BE2C (cell line): ENCODE results near the gene KIAA1958.

Experiments
- DNase-seq: peaks from one replicate; pipeline ENCODE4 v3.0.0-alpha.2; 2020
- H3K27me3 ChIP-seq: fragments of 250-450 bp; sonication (Bioruptor Pico); 2 replicates; pipeline ENCODE4 v1.5.1; 2020; ENCODE audit warnings: mild to moderate bottlenecking
- H3K36me3 ChIP-seq: fragments of 250-450 bp; sonication (Bioruptor Pico); 2 replicates; pipeline ENCODE4 v1.5.1; 2020; ENCODE audit warnings: mild to moderate bottlenecking
- H3K4me1 ChIP-seq: fragments of 250-450 bp; sonication (Bioruptor Pico); 2 replicates; pipeline ENCODE4 v1.5.1; 2020
- H3K4me3 ChIP-seq: 2 replicates; pipeline ENCODE4 v1.5.1; 2011; ENCODE audit warnings: low read depth, low read length
- H3K9me3 ChIP-seq: fragments of 250-450 bp; sonication (Bioruptor Pico); 2 replicates; pipeline ENCODE4 v1.5.1; 2020
- TF ChIP-seq, protein P1 (sequence below): IDR thresholded peaks from 2 replicates; pipeline ENCODE4 v1.5.1; 2012; ENCODE audit warnings: mild to moderate bottlenecking, low read depth, low read length

KIAA1958 gene

DNA sequence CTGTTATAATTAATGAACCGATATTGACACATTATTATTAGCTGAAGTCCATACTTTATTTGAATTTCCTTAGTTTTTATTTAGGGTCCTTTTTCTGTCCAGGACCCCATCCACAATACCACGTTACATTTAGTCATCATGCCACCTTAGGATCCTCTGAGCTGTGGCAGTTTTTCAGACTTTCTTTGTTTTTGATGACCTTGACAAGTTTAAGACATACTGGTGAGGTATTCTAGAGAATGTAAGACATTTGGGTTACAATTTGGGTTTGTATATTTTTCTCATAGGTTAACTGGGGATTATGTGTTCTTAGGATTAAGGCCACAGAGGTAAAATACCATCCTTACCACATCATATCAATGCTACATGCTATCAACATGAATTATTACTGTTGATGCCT is 42.7 kb downstream of the KIAA1958 start:
- Histone ChIP-seq H3K27me3 (no peaks in the 10 kb centered on the region), H3K4me3 (no peak overlapping the region), H3K9me3 (no peaks in the 10 kb centered on the region), H3K36me3 (no peaks in the 10 kb centered on the region), H3K4me1 (no peaks in the 10 kb centered on the region)
- TF ChIP-seq, protein P1, sequence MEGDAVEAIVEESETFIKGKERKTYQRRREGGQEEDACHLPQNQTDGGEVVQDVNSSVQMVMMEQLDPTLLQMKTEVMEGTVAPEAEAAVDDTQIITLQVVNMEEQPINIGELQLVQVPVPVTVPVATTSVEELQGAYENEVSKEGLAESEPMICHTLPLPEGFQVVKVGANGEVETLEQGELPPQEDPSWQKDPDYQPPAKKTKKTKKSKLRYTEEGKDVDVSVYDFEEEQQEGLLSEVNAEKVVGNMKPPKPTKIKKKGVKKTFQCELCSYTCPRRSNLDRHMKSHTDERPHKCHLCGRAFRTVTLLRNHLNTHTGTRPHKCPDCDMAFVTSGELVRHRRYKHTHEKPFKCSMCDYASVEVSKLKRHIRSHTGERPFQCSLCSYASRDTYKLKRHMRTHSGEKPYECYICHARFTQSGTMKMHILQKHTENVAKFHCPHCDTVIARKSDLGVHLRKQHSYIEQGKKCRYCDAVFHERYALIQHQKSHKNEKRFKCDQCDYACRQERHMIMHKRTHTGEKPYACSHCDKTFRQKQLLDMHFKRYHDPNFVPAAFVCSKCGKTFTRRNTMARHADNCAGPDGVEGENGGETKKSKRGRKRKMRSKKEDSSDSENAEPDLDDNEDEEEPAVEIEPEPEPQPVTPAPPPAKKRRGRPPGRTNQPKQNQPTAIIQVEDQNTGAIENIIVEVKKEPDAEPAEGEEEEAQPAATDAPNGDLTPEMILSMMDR, result no peak
- DNase-seq, result no peak

DNA sequence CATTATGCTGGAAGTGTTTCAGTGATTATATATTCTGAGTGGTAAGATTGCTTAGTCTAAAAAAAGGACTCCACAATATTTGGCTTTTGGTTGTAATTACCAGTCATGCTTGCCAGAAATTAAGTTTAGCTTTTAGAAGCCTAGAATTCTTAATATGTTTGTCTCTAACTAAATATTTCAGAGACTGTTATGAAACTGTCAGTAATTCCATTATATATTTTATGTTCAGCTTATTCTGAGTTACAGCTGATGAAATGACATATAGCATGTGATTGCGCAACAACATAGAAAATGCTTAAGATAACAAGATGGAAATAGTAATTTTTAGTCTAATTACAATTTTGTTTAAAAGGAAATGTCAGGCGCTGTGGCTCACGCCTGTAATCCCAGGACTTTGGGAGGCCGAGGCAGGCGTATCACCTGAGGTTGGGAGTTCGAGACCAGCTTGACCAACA is 44.2 kb downstream of the KIAA1958 start:
- no peak for DNase-seq
- Histone ChIP-seq H3K4me3 (no peak overlapping the region), H3K4me1 (no peaks in the 10 kb centered on the region), H3K9me3 (no peaks in the 10 kb centered on the region), H3K27me3 (no peaks in the 10 kb centered on the region), H3K36me3 (peaks cover 2% of the 10 kb centered on the region; the same call in 1 of the 2 replicates)
- TF ChIP-seq, protein P1, result no peak

DNA sequence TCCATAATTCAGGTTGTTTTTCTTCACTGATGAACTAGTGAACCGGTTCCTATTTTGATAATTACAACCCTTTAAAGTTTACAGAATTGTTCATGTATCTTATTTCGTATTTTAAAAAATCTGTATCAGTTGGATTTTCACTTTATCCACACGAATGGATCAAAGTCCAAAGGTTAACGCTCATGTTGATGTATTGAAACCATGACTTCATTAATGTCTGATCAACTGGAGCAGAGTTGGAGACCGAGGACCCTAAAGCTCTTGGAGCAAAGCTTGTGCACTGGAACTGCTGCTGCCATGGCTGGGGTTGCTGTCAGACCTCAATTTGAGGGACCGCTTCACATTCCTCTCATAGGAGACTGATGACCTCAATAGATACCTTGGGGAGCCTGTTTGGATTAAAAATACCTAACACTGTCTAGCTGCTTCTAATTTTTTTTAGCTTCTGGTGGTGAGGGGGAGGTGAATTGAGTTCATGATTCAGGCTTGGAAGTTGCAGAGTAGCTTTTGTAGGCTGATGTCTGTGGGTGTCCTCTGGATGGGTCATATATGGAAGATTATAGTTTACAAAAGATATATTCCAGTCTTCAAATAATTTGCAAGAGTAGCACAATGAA is 45.1 kb downstream of the KIAA1958 start:
- Histone ChIP-seq H3K36me3 (peaks cover 2% of the 10 kb centered on the region; the same call in 1 of the 2 replicates), H3K4me1 (no peaks in the 10 kb centered on the region), H3K4me3 (no peak overlapping the region), H3K27me3 (no peaks in the 10 kb centered on the region), H3K9me3 (no peaks in the 10 kb centered on the region)
- DNase-seq, result no peak
- TF ChIP-seq, protein P1, result no peak

DNA sequence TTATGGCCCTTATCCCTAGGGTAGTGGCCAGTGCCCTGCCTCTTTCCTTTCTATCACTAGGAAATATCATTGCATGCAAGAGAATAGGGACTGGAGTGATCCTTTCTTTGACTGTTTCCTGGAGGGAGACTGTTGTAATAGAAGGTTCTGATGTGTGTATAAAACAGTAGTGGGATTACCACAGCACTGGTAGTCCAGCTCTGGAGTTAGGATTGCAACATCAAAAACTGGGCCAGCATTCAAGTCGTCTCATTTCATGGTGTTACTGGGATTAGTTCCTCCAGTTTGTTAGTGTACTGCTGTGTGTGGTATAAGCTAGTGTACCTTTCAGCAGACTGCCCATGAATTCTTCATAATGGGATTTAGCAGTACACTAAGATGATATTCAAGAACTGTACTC is 45.8 kb downstream of the KIAA1958 start:
- no peak for DNase-seq
- H3K36me3 ChIP-seq, result peaks cover 2% of the 10 kb centered on the region; the same call in 1 of the 2 replicates
- TF ChIP-seq, protein P1, result no peak

DNA sequence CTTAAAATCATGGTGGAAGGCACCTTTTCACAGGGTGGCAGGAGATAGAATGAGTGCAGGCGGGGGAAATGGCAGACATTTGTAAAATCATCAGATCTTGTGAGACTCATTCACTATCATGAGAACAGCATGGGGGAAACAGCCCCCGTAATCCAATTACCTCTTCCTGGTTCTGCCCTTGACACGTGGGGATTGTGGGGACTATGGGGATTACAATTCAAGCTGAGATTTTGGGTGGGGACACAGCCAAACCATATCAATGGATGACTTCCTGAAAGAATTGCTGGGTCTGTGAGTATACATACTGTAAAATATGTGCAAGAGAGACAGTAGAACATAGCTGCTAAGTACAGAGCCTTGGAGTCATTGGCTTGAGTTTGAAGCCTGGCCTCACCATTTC is 47.0 kb downstream of the KIAA1958 start:
- no peak for DNase-seq
- Histone ChIP-seq H3K9me3 (no peaks in the 10 kb centered on the region), H3K36me3 (peaks cover 2% of the 10 kb centered on the region; the same call in 1 of the 2 replicates), H3K27me3 (no peaks in the 10 kb centered on the region), H3K4me1 (no peaks in the 10 kb centered on the region), H3K4me3 (no peak overlapping the region)
- TF ChIP-seq, protein P1, result no peak

More for the DNA sequence above, 45.8 kb downstream of the KIAA1958 start:
- no peaks in the 10 kb centered on the region for H3K4me1 ChIP-seq
- no peaks in the 10 kb centered on the region for H3K9me3 ChIP-seq
- H3K27me3 ChIP-seq, result no peaks in the 10 kb centered on the region
- no peak overlapping the region for H3K4me3 ChIP-seq

DNA sequence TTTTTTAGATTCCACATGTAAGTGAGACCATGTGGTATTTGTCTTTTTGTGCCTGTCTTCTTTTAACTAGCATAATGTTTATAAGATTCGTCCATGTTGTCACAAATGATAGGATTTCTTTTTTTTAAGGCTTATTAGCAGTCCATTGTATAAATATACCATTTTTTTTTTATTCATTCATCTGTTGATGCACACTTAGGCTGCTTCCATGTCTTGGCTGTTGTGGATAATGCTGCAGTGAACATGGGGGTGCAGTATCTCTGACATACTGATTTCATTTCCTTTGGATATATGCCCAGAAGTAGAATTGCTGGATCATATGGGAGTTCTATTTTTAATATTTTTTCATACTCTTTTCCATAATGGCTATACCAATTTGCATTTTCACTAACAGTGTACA is 48.7 kb downstream of the KIAA1958 start:
- Histone ChIP-seq H3K9me3 (no peaks in the 10 kb centered on the region), H3K27me3 (no peaks in the 10 kb centered on the region), H3K4me3 (no peak overlapping the region), H3K36me3 (peaks cover 2% of the 10 kb centered on the region; the same call in 1 of the 2 replicates), H3K4me1 (no peaks in the 10 kb centered on the region)
- TF ChIP-seq, protein P1, result no peak
- no peak for DNase-seq
